ENCODE data around the gene RAB5B.

- TF ChIP-seq CTCF (IDR thresholded peaks at IDR 0.05; ENCODE audit: poor library complexity) (no peak), EZH2 (IDR thresholded peaks at IDR 0.05; ENCODE audit: borderline replicate concordance) (no peak)
Observed at GRCh38 chr12:56034586-56035332, 60.9 kb downstream of the RAB5B start.
